HepG2 (cell line): ENCODE results near the gene CBLN3. TPM values are rescaled to one million over a fixed set of nuclear protein-coding genes. Genes with fewer than 3 reads are reported as not detected.

Experiments
- FOXJ3 ChIP-seq: sonication (generic); formaldehyde crosslinking; IDR thresholded peaks from 2 replicates; pipeline ENCODE4 v1.4.0; 2020; ENCODE audit warnings: missing genetic modification reagents, mild to moderate bottlenecking, borderline replicate concordance
- HDAC6 ChIP-seq: fragments of 200-600 bp; sonication (generic); IDR thresholded peaks from 2 replicates; pipeline ENCODE4 v1.7.0; 2017; ENCODE audit warnings: mild to moderate bottlenecking, antibody characterized with exemption, low read length, low read depth
- JARID2 ChIP-seq: sonication (generic); formaldehyde crosslinking; IDR thresholded peaks from 2 replicates; pipeline ENCODE4 v1.8.1; 2023; ENCODE audit warnings: missing genetic modification reagents, inconsistent platforms; ENCODE audit not compliant: insufficient replicate concordance
- JUN ChIP-seq: sonication (generic); formaldehyde crosslinking; IDR thresholded peaks from 2 replicates; pipeline ENCODE4 v1.4.0; 2020; ENCODE audit warnings: mild to moderate bottlenecking, missing genetic modification reagents
- MEIS1 ChIP-seq: sonication (generic); formaldehyde crosslinking; IDR thresholded peaks from 2 replicates; pipeline ENCODE4 v1.9.0; 2021; ENCODE audit warnings: mild to moderate bottlenecking, missing genetic modification reagents, moderate library complexity, borderline replicate concordance
- POLR2AphosphoS5 ChIP-seq: IDR thresholded peaks from 2 replicates; pipeline ENCODE4 v1.6.1; 2012; ENCODE audit warnings: low read depth, low read length
- SOX5 ChIP-seq: IDR thresholded peaks from 2 replicates; pipeline ENCODE4 v1.6.1; 2016; ENCODE audit warnings: borderline replicate concordance
- SP140L ChIP-seq: sonication (generic); formaldehyde crosslinking; IDR thresholded peaks from 2 replicates; pipeline ENCODE4 v1.4.0; 2020; ENCODE audit warnings: missing genetic modification reagents, borderline replicate concordance
- SP2 ChIP-seq: sonication (generic); formaldehyde crosslinking; IDR thresholded peaks from 2 replicates; pipeline ENCODE4 v1.5.1; 2020; ENCODE audit warnings: mild to moderate bottlenecking, missing genetic modification reagents
- SRSF9 ChIP-seq: fragments of 200-400 bp; formaldehyde crosslinking; IDR thresholded peaks from 2 replicates; pipeline ENCODE4 v1.6.1; 2018; ENCODE audit warnings: borderline replicate concordance, mild to moderate bottlenecking, low read depth, low read length; ENCODE audit not compliant: insufficient read depth, poor library complexity, severe bottlenecking
- THYN1 ChIP-seq: sonication (generic); formaldehyde crosslinking; IDR thresholded peaks from 2 replicates; pipeline ENCODE4 v1.8.1; 2023; ENCODE audit warnings: low read depth, mild to moderate bottlenecking, moderate library complexity, missing genetic modification reagents, borderline replicate concordance
- YY1 ChIP-seq: IDR thresholded peaks from 2 replicates; pipeline ENCODE4 v1.6.1; 2011; ENCODE audit warnings: low read length, low read depth, moderate library complexity, mild to moderate bottlenecking; ENCODE audit not compliant: insufficient read depth, insufficient replicate concordance
- ZFP36L1 ChIP-seq: sonication (generic); formaldehyde crosslinking; IDR thresholded peaks from 2 replicates; pipeline ENCODE4 v1.8.0; 2022; ENCODE audit warnings: mild to moderate bottlenecking, missing genetic modification reagents, moderate library complexity
- ZFX ChIP-seq: sonication (generic); formaldehyde crosslinking; IDR thresholded peaks from 2 replicates; pipeline ENCODE4 v1.4.0; 2020; ENCODE audit warnings: mild to moderate bottlenecking, low read depth, missing genetic modification reagents, moderate library complexity
- ZNF234 ChIP-seq: sonication (generic); formaldehyde crosslinking; conservative IDR thresholded peaks from 2 replicates; pipeline ENCODE4 v1.5.1; 2020; ENCODE audit warnings: mild to moderate bottlenecking, missing genetic modification reagents
- ZNF501 ChIP-seq: sonication (generic); formaldehyde crosslinking; IDR thresholded peaks from 2 replicates; pipeline ENCODE4 v1.5.1; 2020; ENCODE audit warnings: mild to moderate bottlenecking, moderate library complexity, missing genetic modification reagents
- ZNF598 ChIP-seq: sonication (generic); formaldehyde crosslinking; IDR thresholded peaks from 2 replicates; pipeline ENCODE4 v1.5.1; 2020; ENCODE audit warnings: mild to moderate bottlenecking, missing genetic modification reagents, borderline replicate concordance
- ZSCAN20 ChIP-seq: sonication (generic); formaldehyde crosslinking; IDR thresholded peaks from 2 replicates; pipeline ENCODE4 v1.4.0; 2020; ENCODE audit warnings: missing genetic modification reagents, mild to moderate bottlenecking, borderline replicate concordance
- polyA plus RNA-seq, 8 experiments: library from polyadenylated mRNA; depleted of rRNA in 3 of 8; stranded (reverse) in 7 of 8; unstranded in 1 of 8; fragments of >200 nt; fragmentation: Illumina TruSeq in 4 of 8; extraction: Trizol in 4 of 8; gene quantifications; 2 replicates each; pipeline versions ENCODE4 v1.2.1 to v1.2.3, GENCODE V29; 2011 to 2016; ENCODE audit warnings: low read depth in 4 of 8, missing spikeins in 1 of 8, mixed read lengths in 1 of 8; ENCODE audit not compliant: insufficient read depth in 1 of 8
- total RNA-seq, 5 experiments: library from RNA; depleted of rRNA; stranded (reverse); fragments of >200 nt; fragmentation: Illumina TruSeq; extraction: Trizol; gene quantifications; 2 replicates each; pipeline ENCODE4 v1.2.3, GENCODE V29; 2016; ENCODE audit warnings: low read depth in 1 of 5
- TF ChIP-seq, protein P1 (sequence below): sonication (generic); IDR thresholded peaks from 2 replicates; pipeline ENCODE4 v1.6.1; 2016; ENCODE audit warnings: low read depth, borderline replicate concordance
- TF ChIP-seq, protein P2 (sequence below): sonication (generic); formaldehyde crosslinking; IDR thresholded peaks from 2 replicates; pipeline ENCODE4 v1.4.0; 2020; ENCODE audit warnings: missing genetic modification reagents
- TF ChIP-seq, protein P3 (sequence below): sonication (generic); formaldehyde crosslinking; IDR thresholded peaks from 2 replicates; pipeline ENCODE4 v1.5.0; 2020; ENCODE audit warnings: mild to moderate bottlenecking, missing genetic modification reagents
- TF ChIP-seq, protein P4 (sequence below): sonication (generic); formaldehyde crosslinking; IDR thresholded peaks from 2 replicates; pipeline ENCODE4 v1.4.0; 2020; ENCODE audit warnings: mild to moderate bottlenecking, missing genetic modification reagents

The CBLN3 gene
- total and polyA plus RNA-seq, 2 of the 13 experiments (the other 11 are each of a cell fraction or from before 2014, with no cell fraction given) = 0.66 to 0.98 TPM

DNA sequence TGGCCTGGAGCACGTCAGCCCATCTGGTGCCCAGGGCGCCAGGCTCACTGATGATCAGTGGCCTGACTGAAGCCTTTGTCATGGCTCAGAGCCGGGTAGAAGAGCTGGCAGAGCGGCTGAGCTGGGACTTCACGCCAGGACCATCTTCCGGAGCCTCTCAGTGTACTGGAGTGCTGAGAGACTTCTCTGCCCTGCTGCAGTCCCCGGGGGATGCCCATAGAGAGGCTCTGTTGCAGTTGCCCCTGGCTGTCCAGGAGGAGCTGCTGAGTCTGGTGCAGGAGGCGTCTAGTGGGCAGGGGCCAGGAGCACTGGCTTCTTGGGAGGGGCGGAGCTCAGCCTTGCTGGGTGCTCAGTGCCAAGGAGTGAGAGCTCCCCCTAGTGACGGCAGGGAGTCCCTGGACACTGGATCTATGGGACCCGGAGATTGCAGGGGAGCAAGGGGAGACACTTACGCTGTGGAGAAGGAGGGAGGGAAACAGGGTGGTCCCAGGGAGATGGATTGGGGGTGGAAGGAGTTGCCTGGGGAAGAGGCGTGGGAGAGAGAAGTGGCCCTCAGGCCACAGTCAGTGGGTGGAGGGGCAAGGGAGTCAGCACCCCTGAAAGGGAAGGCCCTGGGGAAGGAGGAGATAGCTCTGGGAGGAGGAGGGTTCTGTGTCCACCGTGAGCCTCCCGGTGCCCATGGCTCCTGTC is 2.2 kb upstream of the CBLN3 start (continued):
- TF ChIP-seq SP140L (CRISPR knock-in tag) = peak; percentile 29; the same call in 1 of the 2 replicates
- TF ChIP-seq, protein P1, sequence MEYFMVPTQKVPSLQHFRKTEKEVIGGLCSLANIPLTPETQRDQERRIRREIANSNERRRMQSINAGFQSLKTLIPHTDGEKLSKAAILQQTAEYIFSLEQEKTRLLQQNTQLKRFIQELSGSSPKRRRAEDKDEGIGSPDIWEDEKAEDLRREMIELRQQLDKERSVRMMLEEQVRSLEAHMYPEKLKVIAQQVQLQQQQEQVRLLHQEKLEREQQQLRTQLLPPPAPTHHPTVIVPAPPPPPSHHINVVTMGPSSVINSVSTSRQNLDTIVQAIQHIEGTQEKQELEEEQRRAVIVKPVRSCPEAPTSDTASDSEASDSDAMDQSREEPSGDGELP = 0 out of 2 replicates have a peak, but pooled peaks have one; percentile 14
- no peak for TF ChIP-seq FOXJ3
- no peak for TF ChIP-seq SRSF9
- TF ChIP-seq, protein P2, sequence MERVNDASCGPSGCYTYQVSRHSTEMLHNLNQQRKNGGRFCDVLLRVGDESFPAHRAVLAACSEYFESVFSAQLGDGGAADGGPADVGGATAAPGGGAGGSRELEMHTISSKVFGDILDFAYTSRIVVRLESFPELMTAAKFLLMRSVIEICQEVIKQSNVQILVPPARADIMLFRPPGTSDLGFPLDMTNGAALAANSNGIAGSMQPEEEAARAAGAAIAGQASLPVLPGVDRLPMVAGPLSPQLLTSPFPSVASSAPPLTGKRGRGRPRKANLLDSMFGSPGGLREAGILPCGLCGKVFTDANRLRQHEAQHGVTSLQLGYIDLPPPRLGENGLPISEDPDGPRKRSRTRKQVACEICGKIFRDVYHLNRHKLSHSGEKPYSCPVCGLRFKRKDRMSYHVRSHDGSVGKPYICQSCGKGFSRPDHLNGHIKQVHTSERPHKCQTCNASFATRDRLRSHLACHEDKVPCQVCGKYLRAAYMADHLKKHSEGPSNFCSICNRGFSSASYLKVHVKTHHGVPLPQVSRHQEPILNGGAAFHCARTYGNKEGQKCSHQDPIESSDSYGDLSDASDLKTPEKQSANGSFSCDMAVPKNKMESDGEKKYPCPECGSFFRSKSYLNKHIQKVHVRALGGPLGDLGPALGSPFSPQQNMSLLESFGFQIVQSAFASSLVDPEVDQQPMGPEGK (CRISPR knock-in tag) = peak; percentile 95
- TF ChIP-seq POLR2AphosphoS5 = 0 out of 2 replicates have a peak, but pooled peaks have one; percentile 26
- no peak for TF ChIP-seq JARID2
- no peak for TF ChIP-seq HDAC6
- TF ChIP-seq ZFP36L1 = no peak
- TF ChIP-seq JUN = peak; percentile 52; the same call in 1 of the 2 replicates
- TF ChIP-seq ZNF598 (CRISPR knock-in tag) = no peak; the same call in 1 of the 2 replicates
- no peak for TF ChIP-seq THYN1 (CRISPR knock-in tag)
- TF ChIP-seq, protein P3, sequence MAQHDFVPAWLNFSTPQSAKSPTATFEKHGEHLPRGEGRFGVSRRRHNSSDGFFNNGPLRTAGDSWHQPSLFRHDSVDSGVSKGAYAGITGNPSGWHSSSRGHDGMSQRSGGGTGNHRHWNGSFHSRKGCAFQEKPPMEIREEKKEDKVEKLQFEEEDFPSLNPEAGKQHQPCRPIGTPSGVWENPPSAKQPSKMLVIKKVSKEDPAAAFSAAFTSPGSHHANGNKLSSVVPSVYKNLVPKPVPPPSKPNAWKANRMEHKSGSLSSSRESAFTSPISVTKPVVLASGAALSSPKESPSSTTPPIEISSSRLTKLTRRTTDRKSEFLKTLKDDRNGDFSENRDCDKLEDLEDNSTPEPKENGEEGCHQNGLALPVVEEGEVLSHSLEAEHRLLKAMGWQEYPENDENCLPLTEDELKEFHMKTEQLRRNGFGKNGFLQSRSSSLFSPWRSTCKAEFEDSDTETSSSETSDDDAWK (CRISPR knock-in tag) = no peak
- TF ChIP-seq ZFX (CRISPR knock-in tag) = peak; percentile 80
- TF ChIP-seq ZSCAN20 (CRISPR knock-in tag) = no peak
- TF ChIP-seq ZNF234 (CRISPR knock-in tag) = no peak
- TF ChIP-seq MEIS1 (CRISPR knock-in tag) = no peak; the same call in 1 of the 2 replicates
- TF ChIP-seq YY1 = peak; percentile 73
- no peak for TF ChIP-seq SP2 (CRISPR knock-in tag)
- TF ChIP-seq, protein P4, sequence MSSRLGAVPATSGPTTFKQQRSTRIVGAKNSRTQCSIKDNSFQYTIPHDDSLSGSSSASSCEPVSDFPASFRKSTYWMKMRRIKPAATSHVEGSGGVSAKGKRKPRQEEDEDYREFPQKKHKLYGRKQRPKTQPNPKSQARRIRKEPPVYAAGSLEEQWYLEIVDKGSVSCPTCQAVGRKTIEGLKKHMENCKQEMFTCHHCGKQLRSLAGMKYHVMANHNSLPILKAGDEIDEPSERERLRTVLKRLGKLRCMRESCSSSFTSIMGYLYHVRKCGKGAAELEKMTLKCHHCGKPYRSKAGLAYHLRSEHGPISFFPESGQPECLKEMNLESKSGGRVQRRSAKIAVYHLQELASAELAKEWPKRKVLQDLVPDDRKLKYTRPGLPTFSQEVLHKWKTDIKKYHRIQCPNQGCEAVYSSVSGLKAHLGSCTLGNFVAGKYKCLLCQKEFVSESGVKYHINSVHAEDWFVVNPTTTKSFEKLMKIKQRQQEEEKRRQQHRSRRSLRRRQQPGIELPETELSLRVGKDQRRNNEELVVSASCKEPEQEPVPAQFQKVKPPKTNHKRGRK = 0 out of 2 replicates have a peak, but pooled peaks have one; percentile 26
- no peak for TF ChIP-seq ZNF501
- peak; percentile 57; the same call in 1 of the 2 replicates for TF ChIP-seq SOX5 (CRISPR knock-in tag)
